HG02678 (cell line): Measurements from ENCODE around the gene DGKZ.

Experiments used
- ATAC-seq: cut with Tn5 transposase; IDR thresholded peaks from one replicate; pipeline ENCODE4 v1.9.1; 2021; ENCODE audit warnings: mild to moderate bottlenecking, moderate library complexity; ENCODE audit not compliant: unreplicated experiment

The DGKZ gene

GRCh38 chr11:46343520-46343919 is 3.7 kb upstream of the DGKZ start:
- ATAC-seq, result no peak

- ATAC-seq, result no peak
Measured at GRCh38 chr11:46345131-46345597, 2.1 kb upstream of the DGKZ start.

GRCh38 chr11:46345881-46346484 is 1.3 kb upstream of the DGKZ start:
- no peak for ATAC-seq

- ATAC-seq, result no peak
Measured at GRCh38 chr11:46347637-46348311, 511 bp downstream of the DGKZ start.

GRCh38 chr11:46348566-46349401 is 1.5 kb downstream of the DGKZ start:
- no peak for ATAC-seq

GRCh38 chr11:46350695-46351094 is 3.4 kb downstream of the DGKZ start:
- ATAC-seq, result no peak

- no peak for ATAC-seq
Measured at GRCh38 chr11:46351148-46351547, 3.9 kb downstream of the DGKZ start.

- ATAC-seq, result no peak
Measured at GRCh38 chr11:46351606-46352005, 4.3 kb downstream of the DGKZ start.

- no peak for ATAC-seq
Measured at GRCh38 chr11:46352063-46352841, 5.0 kb downstream of the DGKZ start.

GRCh38 chr11:46353698-46354097 is 6.4 kb downstream of the DGKZ start:
- ATAC-seq, result no peak

GRCh38 chr11:46356924-46357482 is 9.7 kb downstream of the DGKZ start:
- no peak for ATAC-seq

- no peak for ATAC-seq
Measured at GRCh38 chr11:46357483-46357936, 10.2 kb downstream of the DGKZ start.

GRCh38 chr11:46359953-46360352 is 12.7 kb downstream of the DGKZ start:
- no peak for ATAC-seq

GRCh38 chr11:46360878-46361277 is 13.6 kb downstream of the DGKZ start:
- ATAC-seq, result peak; percentile 6

- ATAC-seq, result peak; percentile 96
Measured at GRCh38 chr11:46361283-46362155, 14.3 kb downstream of the DGKZ start.

GRCh38 chr11:46362156-46363030 is 15.1 kb downstream of the DGKZ start:
- no peak for ATAC-seq

- ATAC-seq, result no peak
Measured at GRCh38 chr11:46363031-46363407, 15.8 kb downstream of the DGKZ start.

GRCh38 chr11:46363455-46364005 is 16.3 kb downstream of the DGKZ start:
- no peak for ATAC-seq
